GM19452 (cell line): ENCODE results near the gene ZNF543.
"Not testable (repeated sequence)": the region's sequence is repeated elsewhere in the genome, so short reads cannot be mapped to it uniquely, and the experiment has no call there.

ENCODE experiments used
- ATAC-seq: cut with Tn5 transposase; IDR thresholded peaks from one replicate; pipeline ENCODE4 v1.9.1; 2021; ENCODE audit not compliant: unreplicated experiment

Gene ZNF543

GRCh38 chr19:57319869-57320179, 448 bp upstream of the ZNF543 start:
- ATAC-seq, result no peak

GRCh38 chr19:57321116-57321515, 844 bp downstream of the ZNF543 start:
- ATAC-seq, result no peak

GRCh38 chr19:57321751-57322150, 1.5 kb downstream of the ZNF543 start:
- ATAC-seq, result no peak

- no peak for ATAC-seq
Measured at GRCh38 chr19:57324992-57325391, 4.7 kb downstream of the ZNF543 start.

GRCh38 chr19:57327993-57328392, 7.7 kb downstream of the ZNF543 start:
- no peak for ATAC-seq

GRCh38 chr19:57334191-57334590, 13.9 kb downstream of the ZNF543 start:
- ATAC-seq, result no peak

- ATAC-seq, result no peak
Measured at GRCh38 chr19:57338877-57339276, 18.6 kb downstream of the ZNF543 start.

GRCh38 chr19:57342582-57342981, 22.3 kb downstream of the ZNF543 start:
- ATAC-seq, result no peak

- no peak for ATAC-seq
Measured at GRCh38 chr19:57348136-57348535, 27.9 kb downstream of the ZNF543 start.

- ATAC-seq, result peak; percentile 99
Measured at GRCh38 chr19:57350877-57351805, 30.9 kb downstream of the ZNF543 start, which contains the start of gene ZNF304. Gene ZNF304 (plus strand): TSS chr19:57351271. CDS start chr19:57351665, 394 bp downstream.

- no peak for ATAC-seq
Measured at GRCh38 chr19:57351867-57352266, 31.6 kb downstream of the ZNF543 start.

GRCh38 chr19:57355916-57356315, 35.6 kb downstream of the ZNF543 start:
- no peak for ATAC-seq

GRCh38 chr19:57357406-57357805, 37.1 kb downstream of the ZNF543 start:
- no peak for ATAC-seq

GRCh38 chr19:57359300-57359699, 39.0 kb downstream of the ZNF543 start:
- ATAC-seq, result no peak

GRCh38 chr19:57362419-57362818, 42.1 kb downstream of the ZNF543 start:
- no peak for ATAC-seq

- ATAC-seq, result peak; percentile 95
Measured at GRCh38 chr19:57362997-57363687, 42.9 kb downstream of the ZNF543 start, which contains the start of the genes TRAPPC2B and ZNF547. Gene TRAPPC2B (plus strand): TSS chr19:57363551. CDS start chr19:57364834, 1,283 bp downstream. Gene ZNF547 (plus strand): TSS chr19:57363551. CDS start chr19:57368556, 5,005 bp downstream.

GRCh38 chr19:57363688-57364181, 43.5 kb downstream of the ZNF543 start:
- peak; percentile 8 for ATAC-seq

- ATAC-seq, result no peak
Measured at GRCh38 chr19:57366776-57367175, 46.5 kb downstream of the ZNF543 start.

GRCh38 chr19:57374179-57374578, 53.9 kb downstream of the ZNF543 start:
- ATAC-seq, result no peak

GRCh38 chr19:57374647-57375046, 54.4 kb downstream of the ZNF543 start:
- not testable (repeated sequence) for ATAC-seq

GRCh38 chr19:57376151-57376550, 55.9 kb downstream of the ZNF543 start:
- no peak for ATAC-seq
